AG09319 (cell line): ENCODE results near the gene SLC10A6.

Source experiments
- DNase-seq: peaks from one replicate; pipeline ENCODE4 v3.0.0-alpha.2; 2010; ENCODE audit warnings: low read depth; ENCODE audit errors: extremely low read depth
- TF ChIP-seq, protein P1 (sequence below): IDR thresholded peaks from 2 replicates; pipeline ENCODE4 v1.5.1; 2011; ENCODE audit warnings: low read depth, mild to moderate bottlenecking, inconsistent platforms, low read length, moderate library complexity

Gene SLC10A6

DNA sequence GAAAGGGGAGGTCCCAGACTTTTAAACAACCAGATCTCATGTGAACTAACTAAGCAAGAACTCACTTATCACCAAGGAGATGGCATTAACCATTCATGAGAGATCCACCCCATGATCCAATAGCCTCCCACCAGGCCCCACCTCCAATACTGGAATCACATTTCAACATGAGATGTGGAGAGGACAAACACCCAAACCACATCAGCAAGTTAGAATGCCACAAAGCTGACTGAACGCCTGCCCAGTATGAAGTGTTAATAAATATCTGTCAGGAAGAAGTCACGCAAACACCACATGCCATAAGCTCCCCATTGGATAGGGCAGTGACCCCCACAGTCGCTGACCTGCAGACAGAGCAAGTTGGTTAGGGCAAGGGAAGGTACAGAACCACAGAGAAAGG lies 14.3 kb downstream of the SLC10A6 start:
- no peak for DNase-seq
- TF ChIP-seq, protein P1, sequence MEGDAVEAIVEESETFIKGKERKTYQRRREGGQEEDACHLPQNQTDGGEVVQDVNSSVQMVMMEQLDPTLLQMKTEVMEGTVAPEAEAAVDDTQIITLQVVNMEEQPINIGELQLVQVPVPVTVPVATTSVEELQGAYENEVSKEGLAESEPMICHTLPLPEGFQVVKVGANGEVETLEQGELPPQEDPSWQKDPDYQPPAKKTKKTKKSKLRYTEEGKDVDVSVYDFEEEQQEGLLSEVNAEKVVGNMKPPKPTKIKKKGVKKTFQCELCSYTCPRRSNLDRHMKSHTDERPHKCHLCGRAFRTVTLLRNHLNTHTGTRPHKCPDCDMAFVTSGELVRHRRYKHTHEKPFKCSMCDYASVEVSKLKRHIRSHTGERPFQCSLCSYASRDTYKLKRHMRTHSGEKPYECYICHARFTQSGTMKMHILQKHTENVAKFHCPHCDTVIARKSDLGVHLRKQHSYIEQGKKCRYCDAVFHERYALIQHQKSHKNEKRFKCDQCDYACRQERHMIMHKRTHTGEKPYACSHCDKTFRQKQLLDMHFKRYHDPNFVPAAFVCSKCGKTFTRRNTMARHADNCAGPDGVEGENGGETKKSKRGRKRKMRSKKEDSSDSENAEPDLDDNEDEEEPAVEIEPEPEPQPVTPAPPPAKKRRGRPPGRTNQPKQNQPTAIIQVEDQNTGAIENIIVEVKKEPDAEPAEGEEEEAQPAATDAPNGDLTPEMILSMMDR = no peak

DNA sequence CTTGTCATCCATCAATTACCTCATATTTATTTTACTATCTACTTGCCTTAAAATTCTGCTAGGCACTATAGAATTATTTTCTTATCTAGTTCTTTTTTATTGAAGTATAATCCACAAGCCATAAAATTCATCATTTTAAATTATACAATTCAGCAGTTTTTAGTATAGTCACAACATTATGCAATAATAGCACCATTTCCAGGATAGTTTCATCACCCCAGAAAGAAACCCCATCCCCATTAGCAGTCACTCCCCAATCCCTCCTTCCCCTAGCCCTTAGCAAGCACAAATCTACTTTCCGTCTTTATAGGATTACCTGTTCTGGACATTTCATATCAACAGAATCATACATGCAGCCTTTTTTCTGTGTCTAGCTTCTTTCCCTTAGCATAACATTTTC lies 15.6 kb downstream of the SLC10A6 start:
- TF ChIP-seq, protein P1 = no peak

GRCh38 chr4:86831262-86832130 lies 17.7 kb downstream of the SLC10A6 start:
- DNase-seq = peak; percentile 74
- TF ChIP-seq, protein P1 = no peak

More for the DNA sequence above, 15.6 kb downstream of the SLC10A6 start:
- no peak for DNase-seq

- DNase-seq = no peak
- TF ChIP-seq, protein P1 = no peak
Measured at GRCh38 chr4:86825511-86825910, 23.7 kb downstream of the SLC10A6 start.

DNA sequence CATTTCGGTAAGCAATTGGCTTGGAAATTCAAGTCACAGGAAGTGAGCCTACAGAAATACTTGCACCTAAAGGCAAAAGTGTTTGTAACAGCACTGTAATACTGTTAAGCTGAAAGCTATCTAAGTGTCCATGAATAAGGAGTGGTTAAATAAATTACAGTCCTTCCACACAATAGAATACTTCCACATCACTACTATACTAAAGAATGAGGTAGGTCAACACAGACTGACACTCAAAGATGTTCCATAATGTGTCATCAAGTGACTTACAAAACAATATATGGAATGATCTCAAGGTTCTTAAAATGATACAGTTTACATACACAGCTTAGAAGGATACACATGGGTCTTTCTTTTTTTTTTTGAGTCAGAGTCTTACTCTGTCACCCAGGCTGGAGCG lies 27.0 kb downstream of the SLC10A6 start:
- DNase-seq = no peak
- TF ChIP-seq, protein P1 = no peak

DNA sequence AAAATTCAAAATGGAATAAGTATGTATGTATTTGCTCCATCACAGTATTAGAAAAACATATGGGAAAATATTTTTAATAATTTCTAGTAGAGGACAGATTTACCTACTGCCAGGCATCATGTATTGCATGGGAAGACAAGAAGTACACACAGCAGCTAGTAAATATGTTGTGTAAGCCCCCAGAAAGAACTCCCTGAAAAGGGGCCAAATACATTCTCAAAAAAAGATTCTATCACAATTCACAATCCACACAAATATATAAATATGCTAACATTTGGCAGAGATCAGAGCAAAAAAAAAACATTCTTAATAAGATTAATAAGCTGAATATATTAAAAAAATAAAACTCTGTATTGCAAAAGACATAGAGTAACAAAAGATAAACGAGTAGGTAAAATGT lies 28.0 kb downstream of the SLC10A6 start:
- TF ChIP-seq, protein P1 = no peak
- no peak for DNase-seq

DNA sequence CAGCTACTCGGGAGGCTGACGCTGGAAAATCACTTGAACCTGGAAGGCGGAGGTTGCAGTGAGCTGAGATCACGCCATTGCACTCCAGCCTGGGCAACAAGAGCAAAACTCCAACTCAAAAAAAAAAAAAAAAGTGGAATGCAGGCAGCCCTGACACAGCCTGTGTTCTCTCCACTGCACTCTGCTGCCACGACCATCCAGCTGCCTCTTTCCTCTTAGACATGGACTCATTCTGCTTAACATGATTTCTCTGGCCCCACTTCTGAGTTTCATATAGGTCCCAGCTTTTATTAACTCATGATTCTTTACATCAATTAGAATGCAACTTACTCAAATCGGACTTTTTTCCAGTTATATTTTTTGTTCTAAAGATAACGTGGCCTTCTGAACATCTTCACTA lies 29.6 kb downstream of the SLC10A6 start:
- TF ChIP-seq, protein P1 = no peak

More for the DNA sequence above, 29.6 kb downstream of the SLC10A6 start:
- DNase-seq = no peak
